Measurements from ENCODE around the gene TECR.

DNA sequence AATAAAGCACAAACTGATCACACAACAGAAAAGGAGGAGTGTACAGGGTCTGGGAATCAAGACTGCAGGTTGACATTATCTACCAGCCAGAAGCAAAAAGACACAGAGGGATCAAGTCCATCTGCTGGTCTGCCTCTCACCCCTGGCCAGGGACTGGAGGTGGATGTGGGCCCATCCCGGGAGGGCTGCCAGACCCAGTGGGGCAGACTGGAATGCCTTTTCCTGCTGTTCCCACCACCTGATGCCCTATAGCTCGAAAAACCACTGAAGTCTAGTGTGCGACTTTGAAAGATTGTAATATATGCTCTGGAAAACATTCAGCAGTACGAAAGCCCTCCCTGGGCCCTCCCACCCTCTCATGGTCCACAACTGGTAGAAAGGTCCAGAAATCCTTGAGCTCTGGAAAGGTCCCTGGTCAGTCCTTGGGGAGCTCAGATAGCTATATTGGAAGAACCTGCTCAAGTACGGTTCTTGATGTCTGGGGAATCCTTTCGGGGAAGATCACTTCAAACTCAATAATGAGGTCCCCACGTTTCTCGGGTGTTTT, 13.8 kb upstream of the TECR start:
- TF ChIP-seq, protein P1, sequence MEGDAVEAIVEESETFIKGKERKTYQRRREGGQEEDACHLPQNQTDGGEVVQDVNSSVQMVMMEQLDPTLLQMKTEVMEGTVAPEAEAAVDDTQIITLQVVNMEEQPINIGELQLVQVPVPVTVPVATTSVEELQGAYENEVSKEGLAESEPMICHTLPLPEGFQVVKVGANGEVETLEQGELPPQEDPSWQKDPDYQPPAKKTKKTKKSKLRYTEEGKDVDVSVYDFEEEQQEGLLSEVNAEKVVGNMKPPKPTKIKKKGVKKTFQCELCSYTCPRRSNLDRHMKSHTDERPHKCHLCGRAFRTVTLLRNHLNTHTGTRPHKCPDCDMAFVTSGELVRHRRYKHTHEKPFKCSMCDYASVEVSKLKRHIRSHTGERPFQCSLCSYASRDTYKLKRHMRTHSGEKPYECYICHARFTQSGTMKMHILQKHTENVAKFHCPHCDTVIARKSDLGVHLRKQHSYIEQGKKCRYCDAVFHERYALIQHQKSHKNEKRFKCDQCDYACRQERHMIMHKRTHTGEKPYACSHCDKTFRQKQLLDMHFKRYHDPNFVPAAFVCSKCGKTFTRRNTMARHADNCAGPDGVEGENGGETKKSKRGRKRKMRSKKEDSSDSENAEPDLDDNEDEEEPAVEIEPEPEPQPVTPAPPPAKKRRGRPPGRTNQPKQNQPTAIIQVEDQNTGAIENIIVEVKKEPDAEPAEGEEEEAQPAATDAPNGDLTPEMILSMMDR (IDR thresholded peaks at IDR 0.05; ENCODE audit: insufficient read depth, low read length, poor library complexity, severe bottlenecking), result no peak
- TF ChIP-seq EZH2phosphoT487 (conservative IDR thresholded peaks at IDR 0.05; ENCODE audit: low read length), result no peak
